Ammon's horn (tissue), 1 donor: ENCODE results near the gene ZDHHC23.

ENCODE experiments used
- DNase-seq: peaks from one replicate; pipeline ENCODE4 v3.0.0-alpha.2; 2016; ENCODE audit warnings: low spot score

Gene ZDHHC23

GRCh38 chr3:113947372-113948014 is at the start of gene ZDHHC23:
Gene ZDHHC23, plus strand, starts transcription at chr3:113948013. Its CDS starts 790 bp downstream, at chr3:113948803.
- DNase-seq, result peak; percentile 15

GRCh38 chr3:113898892-113899291 is 48.9 kb upstream of the ZDHHC23 start:
- DNase-seq, result no peak

- no peak for DNase-seq
Measured at GRCh38 chr3:113906568-113907140, 41.2 kb upstream of the ZDHHC23 start.

GRCh38 chr3:113908133-113908532 is 39.7 kb upstream of the ZDHHC23 start:
- DNase-seq, result no peak

- DNase-seq, result no peak
Measured at GRCh38 chr3:113910966-113911365, 36.8 kb upstream of the ZDHHC23 start.

- DNase-seq, result peak; percentile 21
Measured at GRCh38 chr3:113912552-113913236, 35.1 kb upstream of the ZDHHC23 start.

- no peak for DNase-seq
Measured at GRCh38 chr3:113914646-113915045, 33.2 kb upstream of the ZDHHC23 start.

GRCh38 chr3:113927556-113927955 is 20.3 kb upstream of the ZDHHC23 start:
- no peak for DNase-seq

GRCh38 chr3:113946831-113947230 is 982 bp upstream of the ZDHHC23 start:
- no peak for DNase-seq

GRCh38 chr3:113948015-113948917 is 453 bp downstream of the ZDHHC23 start:
- DNase-seq, result no peak

- no peak for DNase-seq
Measured at GRCh38 chr3:113952921-113953320, 5.1 kb downstream of the ZDHHC23 start.

- no peak for DNase-seq
Measured at GRCh38 chr3:113953677-113954076, 5.9 kb downstream of the ZDHHC23 start.

GRCh38 chr3:113954091-113954685 is 6.4 kb downstream of the ZDHHC23 start:
- DNase-seq, result peak; percentile 42

GRCh38 chr3:113963879-113964278 is 16.1 kb downstream of the ZDHHC23 start:
- no peak for DNase-seq

- DNase-seq, result no peak
Measured at GRCh38 chr3:113966172-113966571, 18.4 kb downstream of the ZDHHC23 start.

GRCh38 chr3:113968986-113969385 is 21.2 kb downstream of the ZDHHC23 start:
- DNase-seq, result peak; percentile 25

GRCh38 chr3:113977822-113978221 is 30.0 kb downstream of the ZDHHC23 start:
- DNase-seq, result no peak

GRCh38 chr3:113979916-113980315 is 32.1 kb downstream of the ZDHHC23 start:
- DNase-seq, result no peak

- DNase-seq, result no peak
Measured at GRCh38 chr3:113981803-113982202, 34.0 kb downstream of the ZDHHC23 start.

- DNase-seq, result no peak
Measured at GRCh38 chr3:113983544-113983943, 35.7 kb downstream of the ZDHHC23 start.

- no peak for DNase-seq
Measured at GRCh38 chr3:113985541-113985940, 37.7 kb downstream of the ZDHHC23 start.

- DNase-seq, result no peak
Measured at GRCh38 chr3:114005481-114005880, 57.7 kb downstream of the ZDHHC23 start.
